Fibroblast of pulmonary artery (primary cell): ENCODE measurements around the gene CACNA1B.

Experiments
- DNase-seq: peaks from one replicate; pipeline ENCODE4 v3.0.0-alpha.2; 2010; ENCODE audit warnings: low read depth
- H3K4me3 ChIP-seq: replicated peaks from 2 replicates; pipeline ENCODE4 v1.5.1; 2011; ENCODE audit warnings: low read depth, mild to moderate bottlenecking, control low read depth, low read length, moderate library complexity
- TF ChIP-seq, protein P1 (sequence below): IDR thresholded peaks from 2 replicates; pipeline ENCODE4 v1.5.1; 2011; ENCODE audit warnings: mild to moderate bottlenecking, control low read depth, low read length, inconsistent platforms; ENCODE audit errors: missing control alignments

Gene CACNA1B

DNA sequence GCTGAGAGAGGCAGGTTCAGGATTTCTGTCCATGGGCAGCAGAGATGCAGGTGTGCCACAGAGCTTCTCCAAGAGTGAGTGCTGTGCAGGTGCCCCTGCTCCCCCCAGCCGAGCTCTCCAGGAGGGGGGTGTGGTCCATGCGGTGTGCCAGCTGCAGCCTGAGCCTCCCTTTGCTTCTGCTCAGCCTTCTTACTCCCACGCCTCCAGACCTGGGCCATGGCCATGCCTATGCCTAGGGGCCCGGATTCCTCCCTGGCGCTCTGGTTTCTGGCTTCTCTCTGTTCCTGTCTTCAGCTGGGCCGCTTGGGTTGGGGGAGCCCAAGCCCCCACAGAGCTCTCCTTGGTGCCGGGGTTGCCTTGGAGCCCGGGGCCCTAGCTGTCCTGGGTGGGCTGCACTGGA is 133.3 kb downstream of the CACNA1B start:
- no peak overlapping the region for H3K4me3 ChIP-seq
- no peak for DNase-seq

DNA sequence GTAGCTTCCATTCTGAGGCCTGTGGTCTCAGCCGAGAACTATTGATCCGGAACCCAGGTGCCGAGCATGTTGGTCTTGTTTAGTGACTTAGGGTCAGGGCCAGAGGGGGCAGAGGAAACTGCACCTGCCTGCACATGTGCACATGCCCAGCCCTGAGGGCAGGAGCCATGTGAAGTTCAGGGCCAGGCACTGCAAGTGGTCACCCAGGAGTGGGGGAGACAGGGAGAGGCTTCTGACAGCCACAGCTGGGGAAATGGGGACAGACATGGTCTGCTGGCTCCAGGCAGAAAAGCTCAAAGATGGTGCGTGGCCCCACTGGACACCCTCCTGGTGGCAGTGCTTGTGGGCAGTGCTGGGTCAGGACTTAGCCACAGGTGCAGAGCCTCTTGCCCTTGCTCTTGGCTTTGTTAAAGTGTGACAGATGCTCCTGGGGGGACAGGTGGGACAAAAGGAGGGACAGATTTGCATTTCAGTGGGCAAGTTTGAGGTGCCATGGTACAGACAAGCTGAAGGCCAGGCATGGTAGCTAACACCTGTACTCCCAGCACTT is 134.4 kb downstream of the CACNA1B start:
- TF ChIP-seq, protein P1, sequence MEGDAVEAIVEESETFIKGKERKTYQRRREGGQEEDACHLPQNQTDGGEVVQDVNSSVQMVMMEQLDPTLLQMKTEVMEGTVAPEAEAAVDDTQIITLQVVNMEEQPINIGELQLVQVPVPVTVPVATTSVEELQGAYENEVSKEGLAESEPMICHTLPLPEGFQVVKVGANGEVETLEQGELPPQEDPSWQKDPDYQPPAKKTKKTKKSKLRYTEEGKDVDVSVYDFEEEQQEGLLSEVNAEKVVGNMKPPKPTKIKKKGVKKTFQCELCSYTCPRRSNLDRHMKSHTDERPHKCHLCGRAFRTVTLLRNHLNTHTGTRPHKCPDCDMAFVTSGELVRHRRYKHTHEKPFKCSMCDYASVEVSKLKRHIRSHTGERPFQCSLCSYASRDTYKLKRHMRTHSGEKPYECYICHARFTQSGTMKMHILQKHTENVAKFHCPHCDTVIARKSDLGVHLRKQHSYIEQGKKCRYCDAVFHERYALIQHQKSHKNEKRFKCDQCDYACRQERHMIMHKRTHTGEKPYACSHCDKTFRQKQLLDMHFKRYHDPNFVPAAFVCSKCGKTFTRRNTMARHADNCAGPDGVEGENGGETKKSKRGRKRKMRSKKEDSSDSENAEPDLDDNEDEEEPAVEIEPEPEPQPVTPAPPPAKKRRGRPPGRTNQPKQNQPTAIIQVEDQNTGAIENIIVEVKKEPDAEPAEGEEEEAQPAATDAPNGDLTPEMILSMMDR = no peak
- H3K4me3 ChIP-seq = no peak overlapping the region
- DNase-seq = no peak

More for the DNA sequence above, 133.3 kb downstream of the CACNA1B start:
- TF ChIP-seq, protein P1 = no peak

GRCh38 chr9:138013273-138013672 is 135.7 kb downstream of the CACNA1B start:
- H3K4me3 ChIP-seq = no peak overlapping the region
- no peak for DNase-seq
- TF ChIP-seq, protein P1 = no peak

GRCh38 chr9:138013836-138014562 is 136.4 kb downstream of the CACNA1B start:
- no peak overlapping the region for H3K4me3 ChIP-seq
- no peak for DNase-seq
- TF ChIP-seq, protein P1 = no peak

DNA sequence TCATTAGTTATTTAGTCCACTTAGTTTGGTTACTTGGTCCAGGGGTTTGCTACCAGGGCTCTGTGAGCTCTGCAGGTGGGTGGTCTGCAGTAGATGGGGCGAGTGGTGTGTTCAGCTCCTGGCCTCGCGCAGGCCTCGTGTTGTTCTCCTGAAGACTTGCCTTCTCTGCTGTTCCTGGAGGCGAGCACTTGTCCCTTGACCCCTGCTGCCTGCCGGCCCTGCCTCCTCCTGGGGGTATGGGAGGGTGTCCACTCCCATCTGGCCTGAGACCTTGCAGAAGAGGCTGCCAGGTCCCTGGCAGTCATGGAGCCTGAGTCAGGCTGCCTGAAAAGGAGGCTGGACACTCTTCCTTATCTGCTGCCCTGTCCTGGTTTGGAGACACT is 137.0 kb downstream of the CACNA1B start:
- TF ChIP-seq, protein P1 = no peak
- no peak for DNase-seq

DNA sequence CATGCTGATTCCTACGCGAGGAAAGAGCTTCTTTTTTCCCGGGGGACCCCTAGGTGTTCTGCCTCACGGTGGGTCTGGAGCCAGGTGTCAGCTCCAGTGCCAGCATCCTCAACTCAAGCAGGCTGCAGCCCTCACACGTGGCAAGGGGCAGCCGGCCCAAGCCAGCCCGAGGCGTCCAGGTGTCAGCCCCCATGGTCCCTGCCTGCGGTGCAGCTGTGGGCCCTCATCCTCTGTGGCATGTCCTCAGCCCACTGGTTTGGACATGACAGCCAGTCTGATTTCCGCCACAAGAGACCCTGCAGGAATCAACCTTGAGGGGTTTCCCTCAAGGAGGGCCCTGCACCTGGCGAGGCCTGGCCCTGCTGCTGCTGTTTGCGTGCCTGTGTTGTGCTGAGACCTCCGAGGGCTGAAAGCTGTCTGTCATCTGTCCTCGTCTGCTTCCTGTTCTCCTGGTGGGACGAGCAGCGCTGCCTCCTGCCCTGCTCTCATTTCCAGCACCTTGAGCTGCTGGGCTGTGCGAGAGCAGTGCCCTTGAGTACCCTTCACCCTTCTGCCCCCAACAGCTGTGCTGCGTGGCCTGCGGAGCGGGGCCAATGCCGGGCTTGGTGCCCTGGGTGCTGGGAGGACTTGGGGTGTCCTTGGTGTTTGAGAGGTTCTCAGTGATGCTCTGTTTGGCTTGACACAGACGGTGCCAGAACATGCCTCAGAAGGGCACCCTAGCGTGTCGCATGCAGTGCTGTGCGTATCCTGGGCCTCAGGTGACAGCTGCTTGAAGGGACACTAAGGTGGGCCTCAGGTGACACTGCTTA is 137.6 kb downstream of the CACNA1B start:
- DNase-seq = no peak
- TF ChIP-seq, protein P1 = no peak
- no peak overlapping the region for H3K4me3 ChIP-seq

More for the DNA sequence above, 137.0 kb downstream of the CACNA1B start:
- no peak overlapping the region for H3K4me3 ChIP-seq
